ENCODE data around the gene CXCL12.

Gene CXCL12

DNA sequence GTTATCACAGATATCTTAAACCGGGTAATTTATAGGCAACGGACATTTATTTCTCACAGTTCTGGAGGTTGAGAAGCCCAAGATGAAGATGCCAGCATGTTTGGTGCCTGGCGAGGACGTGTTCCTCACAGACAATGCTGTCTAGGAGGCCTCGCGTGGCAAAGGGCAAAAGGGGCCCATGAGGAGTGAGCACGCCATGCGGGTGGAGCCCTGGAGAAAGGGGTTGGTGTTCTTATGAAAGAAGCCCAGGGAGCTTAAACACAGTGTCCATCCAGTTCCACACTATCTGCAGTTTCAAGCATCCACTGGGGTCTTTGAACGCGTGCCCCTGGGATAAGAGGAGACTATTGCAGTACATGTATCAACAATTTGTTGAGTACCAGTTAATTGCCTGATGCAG, 51.4 kb downstream of the CXCL12 start:
- no peak for DNase-seq

DNA sequence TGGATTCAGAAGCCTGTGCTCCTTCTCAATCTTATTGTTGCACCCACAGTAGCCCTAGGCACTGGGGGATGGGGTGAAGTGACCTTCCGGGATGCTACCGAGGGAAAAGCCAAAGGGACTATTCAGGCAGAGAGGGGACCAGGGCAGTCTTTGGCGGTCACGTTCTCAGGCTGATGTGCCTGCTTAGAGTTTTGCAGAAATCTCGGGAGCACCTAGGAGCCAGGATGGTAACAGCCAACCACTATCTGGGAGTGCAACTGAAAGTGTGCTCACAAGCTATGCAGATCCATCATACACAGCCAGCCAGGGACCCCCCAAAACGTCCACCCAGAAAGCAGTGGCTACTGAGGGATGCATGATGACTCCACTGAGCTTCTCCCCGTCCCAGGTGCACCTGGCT, 52.4 kb downstream of the CXCL12 start:
- DNase-seq, result no peak

- DNase-seq, result no peak
These were observed 54.5 kb downstream of the CXCL12 start for GRCh38 chr10:44330431-44330830.

- no peak for DNase-seq
These were observed 57.4 kb downstream of the CXCL12 start for GRCh38 chr10:44327461-44327860.

All from SHP77 treated with DMSO at 0.1 percent for 48 hours (cell line).